H9 (cell line): Measurements from ENCODE around the gene KCNN3. TPM values are rescaled to one million over a fixed set of nuclear protein-coding genes. Genes with fewer than 3 reads are reported as not detected.

Source experiments
- DNase-seq: peaks from one replicate; pipeline ENCODE4 v3.0.0-alpha.2; 2017
- H2AFZ ChIP-seq: one replicate; pipeline ENCODE4 v1.6.1; 2013; ENCODE audit warnings: mild to moderate bottlenecking, low read length, control low read depth, moderate library complexity
- H2AK5ac ChIP-seq: 2 replicates; pipeline ENCODE4 v1.6.1; 2013; ENCODE audit warnings: low read length, control low read depth, mixed read lengths; ENCODE audit not compliant: insufficient read length
- H2BK120ac ChIP-seq: one replicate; pipeline ENCODE4 v1.6.1; 2013; ENCODE audit warnings: low read depth, mild to moderate bottlenecking, low read length, control low read depth, inconsistent platforms; ENCODE audit not compliant: poor library complexity, severe bottlenecking
- H2BK12ac ChIP-seq: 2 replicates; pipeline ENCODE4 v1.6.1; 2013; ENCODE audit warnings: low read length, control low read depth, mixed read lengths, low read depth; ENCODE audit not compliant: insufficient read length
- H2BK15ac ChIP-seq: 2 replicates; pipeline ENCODE4 v1.6.1; 2013; ENCODE audit warnings: low read depth, low read length, control low read depth
- H2BK20ac ChIP-seq: one replicate; pipeline ENCODE4 v1.6.1; 2013; ENCODE audit warnings: low read depth, mild to moderate bottlenecking, low read length, control low read depth, inconsistent platforms; ENCODE audit not compliant: poor library complexity, severe bottlenecking
- H2BK5ac ChIP-seq: 2 replicates; pipeline ENCODE4 v1.6.1; 2013; ENCODE audit warnings: low read length, control low read depth, mixed read lengths; ENCODE audit not compliant: insufficient read length
- H3K14ac ChIP-seq: 2 replicates; pipeline ENCODE4 v1.6.1; 2013; ENCODE audit warnings: low read length, control low read depth; ENCODE audit not compliant: insufficient read depth
- H3K18ac ChIP-seq: 2 replicates; pipeline ENCODE4 v1.6.1; 2013; ENCODE audit warnings: low read depth, mild to moderate bottlenecking, mixed read lengths, low read length, control low read depth; ENCODE audit not compliant: insufficient read length
- H3K23ac ChIP-seq: 2 replicates; pipeline ENCODE4 v1.6.1; 2013; ENCODE audit warnings: low read length, control low read depth, mixed read lengths, low read depth; ENCODE audit not compliant: insufficient read length
- H3K23me2 ChIP-seq: 2 replicates; pipeline ENCODE4 v1.6.1; 2013; ENCODE audit warnings: low read depth, mild to moderate bottlenecking, mixed read lengths, low read length, control low read depth; ENCODE audit not compliant: insufficient read length, poor library complexity, severe bottlenecking
- H3K27ac ChIP-seq: 2 replicates; pipeline ENCODE4 v1.5.1; 2013; ENCODE audit warnings: low read length, control low read depth, mixed read lengths, low read depth; ENCODE audit not compliant: insufficient read length
- H3K27me3 ChIP-seq: 2 replicates; pipeline ENCODE4 v1.6.1; 2013; ENCODE audit warnings: low read length, control low read depth, inconsistent platforms; ENCODE audit not compliant: insufficient read depth
- H3K4ac ChIP-seq: 2 replicates; pipeline ENCODE4 v1.6.1; 2013; ENCODE audit warnings: low read depth, mild to moderate bottlenecking, control low read depth, inconsistent platforms, low read length, moderate library complexity
- H3K4me1 ChIP-seq: 2 replicates; pipeline ENCODE4 v1.6.1; 2013; ENCODE audit warnings: low read length, control low read depth, inconsistent platforms; ENCODE audit not compliant: insufficient read depth
- H3K4me2 ChIP-seq: 2 replicates; pipeline ENCODE4 v1.6.1; 2013; ENCODE audit warnings: low read length, control low read depth, mixed read lengths; ENCODE audit not compliant: insufficient read length, insufficient read depth
- H3K56ac ChIP-seq: 2 replicates; pipeline ENCODE4 v1.6.1; 2013; ENCODE audit warnings: low read depth, mild to moderate bottlenecking, mixed read lengths, low read length, control low read depth; ENCODE audit not compliant: insufficient read length
- H3K79me1 ChIP-seq: 2 replicates; pipeline ENCODE4 v1.6.1; 2013; ENCODE audit warnings: low read depth, mild to moderate bottlenecking, moderate library complexity, low read length, control low read depth, inconsistent platforms; ENCODE audit not compliant: insufficient read depth, poor library complexity, severe bottlenecking
- H3K79me2 ChIP-seq: 2 replicates; pipeline ENCODE4 v1.6.1; 2013; ENCODE audit warnings: low read length, control low read depth, inconsistent platforms; ENCODE audit not compliant: insufficient read depth
- H3K9ac ChIP-seq: 2 replicates; pipeline ENCODE4 v1.6.1; 2013; ENCODE audit warnings: low read length, control low read depth, mixed read lengths; ENCODE audit not compliant: insufficient read length; ENCODE audit errors: extremely low read depth
- H3K9me3 ChIP-seq: one replicate; pipeline ENCODE4 v1.6.1; 2013; ENCODE audit warnings: low read depth, low read length, inconsistent platforms; ENCODE audit not compliant: control insufficient read depth
- H3T11ph ChIP-seq: one replicate; pipeline ENCODE4 v1.6.1; 2013; ENCODE audit warnings: mild to moderate bottlenecking, low read length, control low read depth, inconsistent platforms
- H4K20me1 ChIP-seq: one replicate; pipeline ENCODE4 v1.6.1; 2013; ENCODE audit not compliant: control insufficient read depth, insufficient read length, insufficient read depth
- H4K5ac ChIP-seq: 2 replicates; pipeline ENCODE4 v1.6.1; 2013; ENCODE audit warnings: low read depth, mild to moderate bottlenecking, mixed read lengths, low read length, control low read depth; ENCODE audit not compliant: insufficient read length
- H4K8ac ChIP-seq: replicated peaks from 2 replicates; pipeline ENCODE4 v1.6.1; 2013; ENCODE audit warnings: low read length, control low read depth, mixed read lengths, low read depth; ENCODE audit not compliant: insufficient read length
- H4K91ac ChIP-seq: 2 replicates; pipeline ENCODE4 v1.6.1; 2013; ENCODE audit warnings: low read depth, mild to moderate bottlenecking, moderate library complexity, mixed read lengths, low read length, control low read depth; ENCODE audit not compliant: insufficient read length
- H3K27ac Mint-ChIP-seq, 3 experiments: 2 replicates in 2 of 3; 3 replicates in 1 of 3; pipeline ENCODE4 v1.8.0; 2020 to 2021; ENCODE audit warnings: mixed read lengths in 3 of 3, mild to moderate bottlenecking in 1 of 3, moderate library complexity in 1 of 3
- H3K27me3 Mint-ChIP-seq: 2 replicates; pipeline ENCODE4 v1.8.0; 2021; ENCODE audit warnings: low read depth, mild to moderate bottlenecking, moderate library complexity, mixed read lengths
- H3K36me3 Mint-ChIP-seq, 3 experiments: 2 replicates in 2 of 3; 3 replicates in 1 of 3; pipeline ENCODE4 v1.8.0; 2020 to 2021; ENCODE audit warnings: low read depth in 3 of 3, mixed read lengths in 3 of 3; ENCODE audit not compliant: insufficient read depth in 1 of 3
- H3K4me1 Mint-ChIP-seq, 2 experiments: 2 replicates each; pipeline ENCODE4 v1.8.0; 2020; ENCODE audit warnings: mixed read lengths in 2 of 2
- H3K4me3 Mint-ChIP-seq, 2 experiments: 2 replicates in 1 of 2; 3 replicates in 1 of 2; pipeline ENCODE4 v1.8.0; 2020 to 2021; ENCODE audit warnings: mild to moderate bottlenecking in 2 of 2, mixed read lengths in 2 of 2, moderate library complexity in 1 of 2
- H3K9me3 Mint-ChIP-seq, 2 experiments: 2 replicates in 1 of 2; 3 replicates in 1 of 2; pipeline ENCODE4 v1.8.0; 2020; ENCODE audit warnings: mild to moderate bottlenecking in 2 of 2, mixed read lengths in 2 of 2, moderate library complexity in 1 of 2
- CTCF ChIP-seq: fragments of 200-600 bp; sonication (generic); conservative IDR thresholded peaks from 3 replicates; pipeline ENCODE4 v1.8.0; 2021; ENCODE audit warnings: antibody characterized with exemption, mild to moderate bottlenecking
- WGBS: extraction: QIAGEN DNeasy Blood & Tissue Kit; methylation state at CpG from one replicate; pipeline ENCODE4 v1.1.7; 2013; ENCODE audit warnings: missing lambda C conversion rate, low lambda C conversion rate, mixed read lengths; ENCODE audit not compliant: insufficient read length; ENCODE audit errors: extremely low coverage; 5-methylcytosine and 5-hydroxymethylcytosine counted together
- total RNA-seq: library from RNA; stranded (reverse); gene quantifications from 2 replicates; pipeline ENCODE4 v1.2.1, GENCODE V29; 2021

The KCNN3 gene
- total RNA-seq, 1 experiment from 2014 or later, result 0.83 TPM

DNA sequence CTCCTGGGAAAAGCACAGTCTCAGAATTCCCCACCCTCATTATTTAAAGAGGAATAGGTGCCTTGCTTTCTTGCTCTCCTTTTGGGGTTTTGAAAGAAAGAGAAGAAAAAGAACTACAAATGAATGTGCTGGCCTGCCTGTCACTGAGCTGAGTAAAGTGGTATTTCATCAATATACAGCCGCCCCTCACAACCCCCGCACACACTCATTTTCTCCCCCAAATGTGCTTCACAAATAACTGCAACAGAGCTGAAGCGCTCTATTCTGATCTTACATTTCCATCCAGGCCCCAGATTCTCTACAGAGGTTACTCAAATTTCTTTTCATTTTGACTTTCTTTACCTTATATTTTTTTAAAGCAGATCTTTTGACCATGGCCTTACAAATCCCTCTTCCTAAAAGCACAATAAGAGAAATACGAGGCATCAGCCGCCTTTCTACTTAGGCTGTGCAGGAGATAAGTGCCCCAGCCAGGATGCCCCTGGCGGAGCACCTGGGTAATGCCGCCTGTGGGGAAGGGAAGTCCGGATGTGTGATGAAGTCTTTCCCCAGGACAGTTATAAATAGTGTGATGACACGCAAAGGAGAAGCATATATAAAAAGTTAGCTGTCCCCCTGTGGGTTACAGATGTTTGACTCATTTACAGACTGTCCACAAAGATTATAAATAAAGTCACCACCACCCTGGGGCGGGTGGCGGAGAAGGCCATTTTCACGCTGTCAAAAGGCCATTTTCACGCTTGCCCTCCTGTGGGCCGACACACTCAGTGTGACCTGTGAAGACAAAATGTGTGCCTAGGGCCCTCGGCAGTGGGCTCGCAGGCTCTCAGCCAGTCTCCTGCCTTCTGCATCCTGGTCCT is 6.5 kb downstream of the KCNN3 start:
- Histone ChIP-seq H3K4ac (no peak overlapping the region), H3K27me3 (peaks cover 2% of the 10 kb centered on the region; the same call in 1 of the 2 replicates), H3K56ac (no peak overlapping the region), H3K23me2 (peaks cover 3% of the 10 kb centered on the region), H4K20me1 (no peaks in the 10 kb centered on the region), H3T11ph (no peak overlapping the region), H2BK120ac (no peak overlapping the region), H2AFZ (no peak overlapping the region), H3K23ac (no peak overlapping the region), H2BK15ac (no peak overlapping the region), H2BK5ac (no peak overlapping the region), H3K79me2 (no peaks in the 10 kb centered on the region), H3K79me1 (no peaks in the 10 kb centered on the region), H2BK12ac (no peak overlapping the region), H2BK20ac (no peak overlapping the region), H3K14ac (no peak overlapping the region), H2AK5ac (no peak overlapping the region), H4K5ac (no peak overlapping the region), H4K91ac (no peak overlapping the region), H3K9ac (no peak overlapping the region), H4K8ac (no peak overlapping the region), H3K4me2 (no peak overlapping the region), H3K4me1 (peaks cover 7% of the 10 kb centered on the region), H3K18ac (no peak overlapping the region), H3K27ac (no peak overlapping the region), H3K9me3 (no peaks in the 10 kb centered on the region)
- no CpG with 5 or more reads among the region's 16 CpGs for WGBS
- Mint-ChIP-seq H3K27me3 (peaks cover 20% of the 10 kb centered on the region), H3K27ac (no peak overlapping the region), H3K4me3 (no peak overlapping the region; a peak in 1 of 5 replicates), H3K9me3 (no peaks in the 10 kb centered on the region), H3K4me1 (peaks cover 49 to 57% of the 10 kb centered on the region in 2 experiments), H3K36me3 (no peaks in the 10 kb centered on the region)
- peak; percentile 82 for TF ChIP-seq CTCF
- DNase-seq, result peak; percentile 73
